Prostate gland (tissue), 2 donors: ENCODE data around the gene LRFN4. TPM values are rescaled to one million over a fixed set of nuclear protein-coding genes. Genes with fewer than 3 reads are reported as not detected.
A peak's percentile ranks its signal among the peaks of the same experiment; 100 is the strongest.

Source experiments
- DNase-seq: peaks from one replicate; pipeline ENCODE4 v3.0.0-alpha.2; 2019; ENCODE audit warnings: low spot score
- H3K27ac ChIP-seq, 2 donors: fragments of 200-600 bp; sonication (generic); 2 replicates each; pipeline ENCODE4 v1.5.1; 2017 to 2019
- H3K27me3 ChIP-seq: fragments of 200-600 bp; sonication (generic); replicated peaks from 2 replicates; pipeline ENCODE4 v1.5.1; 2019; ENCODE audit not compliant: insufficient read depth
- H3K36me3 ChIP-seq, 2 donors: fragments of 200-600 bp; sonication (generic); 1 replicate in 1 of 2; 2 replicates in 1 of 2; pipeline versions ENCODE4 v1.5.1 to v1.8.1; 2017 to 2019
- H3K4me1 ChIP-seq: fragments of 200-600 bp; sonication (generic); replicated peaks from 2 replicates; pipeline ENCODE4 v1.5.1; 2019
- H3K4me3 ChIP-seq, 2 donors: fragments of 200-600 bp; sonication (generic); 2 replicates each; pipeline ENCODE4 v1.5.1; 2017 to 2019
- H3K9me3 ChIP-seq: fragments of 200-600 bp; sonication (generic); 2 replicates; pipeline ENCODE4 v1.5.1; 2017
- POLR2A ChIP-seq: fragments of 450-650 bp; IDR thresholded peaks from one replicate; pipeline ENCODE4 v1.6.1; 2016; ENCODE audit warnings: antibody characterized with exemption, mild to moderate bottlenecking
- POLR2AphosphoS5 ChIP-seq: sonication (generic); formaldehyde crosslinking; IDR thresholded peaks from one replicate; pipeline ENCODE4 v1.6.1; 2017; ENCODE audit warnings: antibody characterized with exemption
- WGBS: methylation state at CpG from one replicate; pipeline ENCODE4 v1.1.5; 2018; 5-methylcytosine and 5-hydroxymethylcytosine counted together
- intact Hi-C: fragments of 100-400 bp; cut with DNase I; formaldehyde crosslinking; loops from one replicate; pipeline ENCODE4 v1.14.2; 2022
- total RNA-seq, 2 donors: library from RNA; depleted of rRNA; stranded (reverse); fragments of >200 nt; gene quantifications; one replicate each; pipeline ENCODE4 v1.1.0, GENCODE V29; 2016
- TF ChIP-seq, protein P1 (sequence below), 4 experiments: fragments of 200-600 bp in 2 of 4; fragments of 450-650 bp in 2 of 4; sonication (generic) in 2 of 4; IDR thresholded peaks; 1 replicate in 3 of 4; 2 replicates in 1 of 4; pipeline ENCODE4 v1.5.1; 2016 to 2019; ENCODE audit warnings: antibody characterized with exemption in 4 of 4, mild to moderate bottlenecking in 2 of 4, moderate library complexity in 2 of 4

LRFN4 gene
- total RNA-seq, 2 donors from 2014 or later, result 6.6 to 17.3 TPM

DNA sequence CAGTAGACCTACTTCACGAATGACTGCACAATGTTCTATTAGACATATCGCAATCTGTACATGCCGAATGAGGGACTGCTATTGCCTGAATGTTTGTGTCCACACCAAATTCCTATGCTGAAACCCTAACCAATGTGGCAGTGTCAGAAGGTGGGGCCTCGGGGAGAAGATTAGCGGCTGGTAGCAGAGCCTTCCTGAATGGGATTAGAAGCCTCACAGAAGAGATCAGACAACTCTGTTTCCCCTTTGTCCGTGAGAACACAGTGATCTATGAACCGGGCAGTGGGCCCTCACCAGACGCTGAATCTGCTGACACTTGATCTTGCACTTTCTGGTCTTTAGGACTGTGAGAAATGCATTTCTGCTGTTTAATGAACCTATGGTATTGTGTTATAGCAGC, 33.1 kb downstream of the LRFN4 start:
- WGBS, result 78% methylated on average over 8 of the region's 8 CpGs
- TF ChIP-seq POLR2AphosphoS5, result no peak
- no peak for TF ChIP-seq POLR2A
- TF ChIP-seq, protein P1, sequence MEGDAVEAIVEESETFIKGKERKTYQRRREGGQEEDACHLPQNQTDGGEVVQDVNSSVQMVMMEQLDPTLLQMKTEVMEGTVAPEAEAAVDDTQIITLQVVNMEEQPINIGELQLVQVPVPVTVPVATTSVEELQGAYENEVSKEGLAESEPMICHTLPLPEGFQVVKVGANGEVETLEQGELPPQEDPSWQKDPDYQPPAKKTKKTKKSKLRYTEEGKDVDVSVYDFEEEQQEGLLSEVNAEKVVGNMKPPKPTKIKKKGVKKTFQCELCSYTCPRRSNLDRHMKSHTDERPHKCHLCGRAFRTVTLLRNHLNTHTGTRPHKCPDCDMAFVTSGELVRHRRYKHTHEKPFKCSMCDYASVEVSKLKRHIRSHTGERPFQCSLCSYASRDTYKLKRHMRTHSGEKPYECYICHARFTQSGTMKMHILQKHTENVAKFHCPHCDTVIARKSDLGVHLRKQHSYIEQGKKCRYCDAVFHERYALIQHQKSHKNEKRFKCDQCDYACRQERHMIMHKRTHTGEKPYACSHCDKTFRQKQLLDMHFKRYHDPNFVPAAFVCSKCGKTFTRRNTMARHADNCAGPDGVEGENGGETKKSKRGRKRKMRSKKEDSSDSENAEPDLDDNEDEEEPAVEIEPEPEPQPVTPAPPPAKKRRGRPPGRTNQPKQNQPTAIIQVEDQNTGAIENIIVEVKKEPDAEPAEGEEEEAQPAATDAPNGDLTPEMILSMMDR (IDR thresholded peaks at IDR 0.05), result no peak

GRCh38 chr11:66891851-66892660, 35.2 kb downstream of the LRFN4 start:
- H3K4me3 ChIP-seq, result no peak overlapping the region
- 77% methylated on average over 14 of the region's 14 CpGs for WGBS
- H3K27ac ChIP-seq, result no peak overlapping the region
- H3K27me3 ChIP-seq, result no peaks in the 10 kb centered on the region
- H3K9me3 ChIP-seq, result no peaks in the 10 kb centered on the region
- TF ChIP-seq POLR2AphosphoS5 (peak; percentile 55), POLR2A (no peak)
- intact Hi-C loops, result no loop called here
- H3K4me1 ChIP-seq, result no peaks in the 10 kb centered on the region
- no peak for DNase-seq
- H3K36me3 ChIP-seq, result no peaks in the 10 kb centered on the region

More for the DNA sequence above, 33.1 kb downstream of the LRFN4 start:
- no peaks in the 10 kb centered on the region for H3K9me3 ChIP-seq
- H3K36me3 ChIP-seq, result no peaks in the 10 kb centered on the region
- H3K4me1 ChIP-seq, result no peaks in the 10 kb centered on the region
- H3K27ac ChIP-seq, result no peak overlapping the region
- DNase-seq, result no peak
- H3K4me3 ChIP-seq, result no peak overlapping the region
- intact Hi-C loops, result no loop called here
- no peaks in the 10 kb centered on the region for H3K27me3 ChIP-seq

DNA sequence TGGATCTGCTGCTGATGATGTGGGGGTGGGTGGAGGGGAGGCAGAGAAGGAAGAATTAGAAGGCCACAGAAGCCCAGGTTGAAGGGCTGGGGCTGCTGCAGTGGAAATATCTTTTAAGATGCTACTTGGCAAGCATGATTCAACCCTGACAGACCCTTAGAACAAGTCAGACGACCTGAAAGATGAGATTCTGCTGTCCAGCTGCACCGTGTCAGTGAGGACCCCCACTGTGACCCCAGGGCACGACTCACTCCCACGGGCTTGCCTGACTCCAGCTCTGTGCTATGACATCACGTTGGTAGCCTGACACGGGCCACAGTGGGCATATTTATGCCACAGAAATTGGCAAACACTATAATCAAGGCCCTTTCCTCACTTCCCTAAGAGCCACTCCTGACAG, 36.0 kb downstream of the LRFN4 start:
- H3K27ac ChIP-seq, result no peak overlapping the region
- no peaks in the 10 kb centered on the region for H3K36me3 ChIP-seq
- H3K4me1 ChIP-seq, result no peaks in the 10 kb centered on the region
- TF ChIP-seq POLR2AphosphoS5 (no peak), POLR2A (no peak)
- TF ChIP-seq, protein P1 (IDR thresholded peaks at IDR 0.05), result no peak
- no peak for DNase-seq
- no peaks in the 10 kb centered on the region for H3K27me3 ChIP-seq
- no peak overlapping the region for H3K4me3 ChIP-seq
- intact Hi-C loops, result no loop called here
- 45% methylated on average over 6 of the region's 6 CpGs for WGBS
- no peaks in the 10 kb centered on the region for H3K9me3 ChIP-seq

GRCh38 chr11:66894141-66894540, 37.3 kb downstream of the LRFN4 start:
- intact Hi-C loops, result no loop called here
- Histone ChIP-seq H3K36me3 (no peaks in the 10 kb centered on the region), H3K4me1 (no peaks in the 10 kb centered on the region), H3K27me3 (no peaks in the 10 kb centered on the region), H3K27ac (no peak overlapping the region), H3K9me3 (no peaks in the 10 kb centered on the region), H3K4me3 (no peak overlapping the region)
- WGBS, result 53% methylated on average over 2 of the region's 2 CpGs
- TF ChIP-seq POLR2AphosphoS5 (no peak), POLR2A (no peak)
- TF ChIP-seq, protein P1 (IDR thresholded peaks at IDR 0.05), result no peak
- no peak for DNase-seq

DNA sequence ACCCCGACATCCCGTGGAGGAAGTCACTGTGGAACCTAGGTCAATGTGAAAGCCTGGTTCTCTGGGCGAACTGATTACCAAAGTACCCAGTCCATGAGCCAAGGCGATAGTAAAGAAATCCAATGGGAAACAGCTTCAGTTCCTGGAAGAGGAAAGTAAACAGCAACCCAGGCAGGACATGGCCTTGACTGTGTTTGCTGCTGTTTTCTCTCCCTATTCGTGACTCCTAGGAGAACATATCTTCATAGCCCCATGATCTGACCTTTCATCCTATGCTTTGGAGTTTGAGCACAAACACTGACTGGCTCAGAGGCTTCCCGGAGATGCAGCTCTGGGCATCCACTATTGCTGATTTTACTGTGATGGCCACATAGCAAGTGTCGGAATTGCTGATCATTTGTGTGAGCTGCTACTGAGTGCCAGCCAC, 45.1 kb downstream of the LRFN4 start:
- H3K4me1 ChIP-seq, result peaks cover 10% of the 10 kb centered on the region
- no peaks in the 10 kb centered on the region for H3K9me3 ChIP-seq
- no peak overlapping the region for H3K4me3 ChIP-seq
- no peaks in the 10 kb centered on the region for H3K27me3 ChIP-seq
- no peak for DNase-seq
- TF ChIP-seq POLR2A (no peak), POLR2AphosphoS5 (no peak)
- TF ChIP-seq, protein P1 (IDR thresholded peaks at IDR 0.05), result no peak
- intact Hi-C loops, result no loop called here
- no peaks in the 10 kb centered on the region for H3K36me3 ChIP-seq
- 91% methylated on average over 7 of the region's 7 CpGs for WGBS
- no peak overlapping the region for H3K27ac ChIP-seq
